Fibroblast of skin of right biceps (primary cell): Measurements from ENCODE around the gene KRTAP5-2.
"Not testable (repeated sequence)": the region's sequence is repeated elsewhere in the genome, so short reads cannot be mapped to it uniquely, and the experiment has no call there.

Experiments
- DNase-seq: peaks from one replicate; pipeline ENCODE4 v3.0.0-alpha.2; 2013

Gene KRTAP5-2

GRCh38 chr11:1625541-1625940 is 27.4 kb upstream of the KRTAP5-2 start:
- DNase-seq: no peak

GRCh38 chr11:1624621-1625020 is 26.5 kb upstream of the KRTAP5-2 start:
- DNase-seq: no peak

- no peak for DNase-seq
Observed at GRCh38 chr11:1623716-1624115, 25.6 kb upstream of the KRTAP5-2 start.

GRCh38 chr11:1622086-1622485 is 24.0 kb upstream of the KRTAP5-2 start, which contains the start of gene KRTAP5-4:
KRTAP5-4 (minus strand) TSS chr11:1622138; CDS start chr11:1622093, 45 bp downstream.
- no peak for DNase-seq

GRCh38 chr11:1619449-1619848 is 21.4 kb upstream of the KRTAP5-2 start:
- peak; percentile 8 for DNase-seq

GRCh38 chr11:1618231-1618630 is 20.1 kb upstream of the KRTAP5-2 start:
- peak; percentile 7 for DNase-seq

- DNase-seq: no peak
Observed at GRCh38 chr11:1608363-1608762, 10.3 kb upstream of the KRTAP5-2 start, which contains the start of gene KRTAP5-3. KRTAP5-3 (minus strand) TSS chr11:1608463; CDS start chr11:1608385, 78 bp downstream.

- DNase-seq: not testable (repeated sequence)
Observed at GRCh38 chr11:1607901-1608300, 9.8 kb upstream of the KRTAP5-2 start.

- not testable (repeated sequence) for DNase-seq
Observed at GRCh38 chr11:1607156-1607845, 9.2 kb upstream of the KRTAP5-2 start.

- DNase-seq: not testable (repeated sequence)
Observed at GRCh38 chr11:1605923-1606322, 7.8 kb upstream of the KRTAP5-2 start.

- DNase-seq: no peak
Observed at GRCh38 chr11:1604711-1605110, 6.6 kb upstream of the KRTAP5-2 start.

GRCh38 chr11:1604181-1604580 is 6.1 kb upstream of the KRTAP5-2 start:
- DNase-seq: no peak

GRCh38 chr11:1603629-1604028 is 5.5 kb upstream of the KRTAP5-2 start:
- DNase-seq: no peak

- DNase-seq: not testable (repeated sequence)
Observed at GRCh38 chr11:1601663-1602062, 3.6 kb upstream of the KRTAP5-2 start.

GRCh38 chr11:1600626-1601025 is 2.5 kb upstream of the KRTAP5-2 start:
- no peak for DNase-seq

GRCh38 chr11:1598816-1599215 is 722 bp upstream of the KRTAP5-2 start:
- DNase-seq: peak; percentile 11

- DNase-seq: not testable (repeated sequence)
Observed at GRCh38 chr11:1598406-1598805, 312 bp upstream of the KRTAP5-2 start.

GRCh38 chr11:1597331-1597993 is 632 bp downstream of the KRTAP5-2 start:
- no peak for DNase-seq

- not testable (repeated sequence) for DNase-seq
Observed at GRCh38 chr11:1596576-1597121, 1.4 kb downstream of the KRTAP5-2 start.

GRCh38 chr11:1595994-1596575 is 2.0 kb downstream of the KRTAP5-2 start:
- not testable (repeated sequence) for DNase-seq

- no peak for DNase-seq
Observed at GRCh38 chr11:1592628-1593027, 5.5 kb downstream of the KRTAP5-2 start.

GRCh38 chr11:1589996-1590395 is 8.1 kb downstream of the KRTAP5-2 start:
- DNase-seq: no peak

GRCh38 chr11:1589191-1589963 is 8.7 kb downstream of the KRTAP5-2 start:
- not testable (repeated sequence) for DNase-seq
